HFFc6 (cell line): ENCODE data around the gene RASA3. TPM values are rescaled to one million over a fixed set of nuclear protein-coding genes. Genes with fewer than 3 reads are reported as not detected.

Experiments
- DNase-seq: peaks from one replicate; pipeline ENCODE4 v3.0.0-alpha.2; 2018
- H3K27ac Mint-ChIP-seq: 2 replicates; pipeline ENCODE4 v1.8.0; 2020; ENCODE audit warnings: mild to moderate bottlenecking, mixed read lengths
- H3K27me3 Mint-ChIP-seq: 2 replicates; pipeline ENCODE4 v1.8.0; 2021; ENCODE audit warnings: mild to moderate bottlenecking, moderate library complexity, mixed read lengths; ENCODE audit not compliant: insufficient read depth
- H3K36me3 Mint-ChIP-seq: 2 replicates; pipeline ENCODE4 v1.8.0; 2021; ENCODE audit warnings: low read depth, mixed read lengths
- H3K4me1 Mint-ChIP-seq: 2 replicates; pipeline ENCODE4 v1.8.0; 2020; ENCODE audit warnings: low read depth, mixed read lengths
- H3K4me3 Mint-ChIP-seq: 2 replicates; pipeline ENCODE4 v1.8.0; 2020; ENCODE audit warnings: mild to moderate bottlenecking, moderate library complexity, mixed read lengths
- H3K9me3 Mint-ChIP-seq: 2 replicates; pipeline ENCODE4 v1.8.0; 2020; ENCODE audit warnings: mild to moderate bottlenecking, mixed read lengths
- total RNA-seq, 6 experiments: library from RNA; stranded (reverse); fragmentation: NEBNext Ultra II Directional; extraction: Animal tissue kit (Norgen Biotek cat#: 25700); gene quantifications; 2 replicates in 1 of 6; 3 replicates in 5 of 6; pipeline ENCODE4 v1.2.3, GENCODE V29; 2021
- TF ChIP-seq, protein P1 (sequence below): fragments of 200-600 bp; sonication (generic); IDR thresholded peaks from 2 replicates; pipeline ENCODE4 v1.5.0; 2021; ENCODE audit warnings: antibody characterized with exemption, mild to moderate bottlenecking

RASA3 gene
- total RNA-seq, 6 experiments from 2014 or later, result 31.6 to 37.6 (median 33.1) TPM

DNA sequence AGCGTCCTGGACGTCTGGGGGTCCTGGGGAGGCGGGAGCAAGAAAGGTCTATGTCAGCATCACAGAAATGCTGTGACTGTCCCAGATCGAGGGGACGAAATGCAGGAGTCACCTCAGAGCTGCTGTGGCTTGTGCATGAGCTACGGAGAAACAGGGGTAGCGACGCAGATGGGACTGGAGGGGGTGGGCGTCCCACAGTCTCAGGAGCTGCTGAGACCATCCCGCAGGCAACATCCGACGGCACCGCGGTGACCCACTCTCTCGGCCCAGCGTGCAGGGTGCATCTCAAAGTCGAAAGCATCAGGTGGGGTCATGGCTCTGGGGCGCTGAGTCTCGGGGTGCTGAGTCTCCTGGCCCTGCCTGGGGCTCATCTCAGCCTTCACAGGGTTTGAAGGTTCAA, 121.2 kb downstream of the RASA3 start:
- TF ChIP-seq, protein P1, sequence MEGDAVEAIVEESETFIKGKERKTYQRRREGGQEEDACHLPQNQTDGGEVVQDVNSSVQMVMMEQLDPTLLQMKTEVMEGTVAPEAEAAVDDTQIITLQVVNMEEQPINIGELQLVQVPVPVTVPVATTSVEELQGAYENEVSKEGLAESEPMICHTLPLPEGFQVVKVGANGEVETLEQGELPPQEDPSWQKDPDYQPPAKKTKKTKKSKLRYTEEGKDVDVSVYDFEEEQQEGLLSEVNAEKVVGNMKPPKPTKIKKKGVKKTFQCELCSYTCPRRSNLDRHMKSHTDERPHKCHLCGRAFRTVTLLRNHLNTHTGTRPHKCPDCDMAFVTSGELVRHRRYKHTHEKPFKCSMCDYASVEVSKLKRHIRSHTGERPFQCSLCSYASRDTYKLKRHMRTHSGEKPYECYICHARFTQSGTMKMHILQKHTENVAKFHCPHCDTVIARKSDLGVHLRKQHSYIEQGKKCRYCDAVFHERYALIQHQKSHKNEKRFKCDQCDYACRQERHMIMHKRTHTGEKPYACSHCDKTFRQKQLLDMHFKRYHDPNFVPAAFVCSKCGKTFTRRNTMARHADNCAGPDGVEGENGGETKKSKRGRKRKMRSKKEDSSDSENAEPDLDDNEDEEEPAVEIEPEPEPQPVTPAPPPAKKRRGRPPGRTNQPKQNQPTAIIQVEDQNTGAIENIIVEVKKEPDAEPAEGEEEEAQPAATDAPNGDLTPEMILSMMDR, result no peak
- no peak for DNase-seq
- Mint-ChIP-seq H3K27ac (peak overlapping the region; percentile 25), H3K4me1 (peaks cover 10% of the 10 kb centered on the region), H3K4me3 (no peak overlapping the region), H3K27me3 (peaks cover 10% of the 10 kb centered on the region), H3K36me3 (peaks cover 16% of the 10 kb centered on the region), H3K9me3 (no peaks in the 10 kb centered on the region)

DNA sequence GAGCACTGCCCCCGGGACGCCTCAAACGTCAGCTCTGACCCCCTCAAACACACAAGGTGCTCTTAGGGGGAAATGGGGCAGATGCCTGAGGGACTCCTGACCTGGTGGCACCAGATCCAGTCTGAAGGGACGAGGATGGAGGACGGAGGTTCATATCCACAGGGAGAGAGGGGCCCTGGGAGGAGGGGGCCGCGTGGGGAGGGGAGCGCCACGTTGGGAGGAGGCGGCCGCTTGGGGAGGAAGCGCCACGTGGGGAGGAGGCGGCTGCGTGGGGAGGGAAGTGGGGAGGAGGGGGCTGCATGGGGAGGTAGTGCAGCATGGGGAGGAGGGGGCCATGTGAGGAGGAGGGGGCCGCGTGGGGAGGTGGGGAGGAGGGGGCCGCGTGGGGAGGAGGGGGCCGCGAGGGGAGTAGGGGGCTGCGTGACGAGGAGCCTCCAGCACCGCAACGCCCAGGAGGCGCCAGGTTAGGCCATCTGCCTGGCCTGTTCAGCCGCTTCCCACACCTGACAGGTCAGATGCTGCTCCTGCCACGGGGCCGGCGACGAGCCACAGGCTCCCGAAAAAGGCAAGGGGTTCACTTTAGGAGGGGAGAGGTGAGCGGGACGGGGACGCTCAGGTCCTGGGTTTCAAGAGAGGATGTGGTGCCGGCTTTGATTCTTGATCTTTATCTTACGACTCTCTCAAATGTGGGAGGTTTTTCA, 121.9 kb downstream of the RASA3 start:
- peaks cover 10% of the 10 kb centered on the region for H3K36me3 Mint-ChIP-seq
- TF ChIP-seq, protein P1, result no peak
- H3K27me3 Mint-ChIP-seq, result peaks cover 9% of the 10 kb centered on the region
- H3K4me3 Mint-ChIP-seq, result no peak overlapping the region
- H3K4me1 Mint-ChIP-seq, result peaks cover 3% of the 10 kb centered on the region
- no peaks in the 10 kb centered on the region for H3K9me3 Mint-ChIP-seq
- DNase-seq, result peak; percentile 21
- peak overlapping the region; percentile 25 for H3K27ac Mint-ChIP-seq

DNA sequence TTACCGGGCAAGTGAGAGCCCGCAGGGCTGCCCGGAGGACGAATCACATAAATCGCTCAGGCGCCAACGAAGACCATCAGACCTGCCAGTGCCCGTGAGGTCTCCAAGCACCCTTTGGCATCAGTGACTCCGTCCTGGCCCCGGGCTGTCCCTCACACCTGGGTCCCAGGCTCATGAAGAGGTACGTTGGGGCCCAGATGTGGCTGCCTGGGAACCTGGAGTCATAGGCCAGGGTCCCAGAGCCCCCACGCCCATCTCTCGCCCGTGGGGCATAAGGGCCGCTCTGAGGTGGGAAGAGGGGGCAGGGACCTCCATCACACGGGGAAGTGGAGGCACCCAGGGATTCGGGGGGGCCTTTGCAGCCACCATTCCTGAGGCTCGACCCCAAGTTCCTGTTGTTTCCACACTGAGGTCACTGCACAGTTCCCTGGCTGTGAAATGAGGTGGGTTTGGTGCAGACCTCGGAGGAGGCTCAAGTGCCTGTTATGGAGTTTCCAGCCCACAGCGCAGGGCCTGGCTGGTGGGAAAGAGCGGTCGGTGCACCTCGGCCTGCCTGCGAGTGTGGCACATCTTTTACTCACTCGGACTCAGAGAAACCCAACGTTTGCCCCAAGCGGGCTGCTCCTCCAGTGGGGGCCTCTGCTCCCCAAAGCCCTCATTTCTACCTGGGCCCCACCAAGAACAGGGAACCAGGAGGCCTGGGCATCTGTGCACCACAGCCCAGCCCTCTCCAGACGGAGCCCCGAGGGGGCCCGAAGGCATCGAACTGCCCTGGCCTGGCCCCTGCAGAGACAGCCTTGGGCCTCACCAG, 122.6 kb downstream of the RASA3 start:
- H3K4me1 Mint-ChIP-seq, result no peaks in the 10 kb centered on the region
- peaks cover 11% of the 10 kb centered on the region for H3K36me3 Mint-ChIP-seq
- TF ChIP-seq, protein P1, result no peak
- no peaks in the 10 kb centered on the region for H3K9me3 Mint-ChIP-seq
- DNase-seq, result no peak
- H3K4me3 Mint-ChIP-seq, result no peak overlapping the region
- peaks cover 7% of the 10 kb centered on the region; the same call in 1 of the 2 replicates for H3K27me3 Mint-ChIP-seq
- no peak overlapping the region for H3K27ac Mint-ChIP-seq

DNA sequence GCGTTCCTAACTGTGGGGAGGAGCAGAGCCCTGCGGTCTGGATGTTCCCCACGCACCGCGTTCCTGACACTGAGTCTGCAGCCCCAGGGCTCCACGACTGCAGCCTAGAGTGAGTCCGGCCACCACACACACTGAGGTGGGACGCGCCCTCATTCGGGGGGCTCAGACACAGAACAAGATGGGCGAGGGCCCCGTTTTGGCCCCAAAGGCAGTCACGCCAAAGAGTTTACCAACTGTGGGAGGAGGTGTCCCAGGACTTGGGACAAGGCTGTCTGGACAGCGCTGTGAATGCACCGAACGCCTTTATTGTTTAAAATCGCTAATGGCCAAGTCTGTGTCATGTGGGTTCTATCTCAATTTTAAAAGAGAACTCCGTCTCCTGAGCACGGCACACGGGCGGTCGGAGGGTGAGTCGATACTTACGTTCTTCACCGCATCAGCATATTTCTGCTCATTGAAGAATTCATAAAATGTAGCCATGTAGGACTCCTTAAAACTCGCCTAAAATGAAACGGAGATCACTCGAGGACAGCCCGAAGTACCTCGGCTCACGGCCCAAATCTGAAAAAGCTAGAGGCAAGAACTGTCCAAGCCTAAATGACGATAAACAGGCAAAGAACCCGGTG, 123.3 kb downstream of the RASA3 start:
- TF ChIP-seq, protein P1, result no peak
- Mint-ChIP-seq H3K36me3 (peaks cover 17% of the 10 kb centered on the region), H3K27ac (no peak overlapping the region), H3K27me3 (peaks cover 7% of the 10 kb centered on the region; the same call in 1 of the 2 replicates), H3K4me3 (no peak overlapping the region), H3K9me3 (no peaks in the 10 kb centered on the region), H3K4me1 (no peaks in the 10 kb centered on the region)
- DNase-seq, result no peak

DNA sequence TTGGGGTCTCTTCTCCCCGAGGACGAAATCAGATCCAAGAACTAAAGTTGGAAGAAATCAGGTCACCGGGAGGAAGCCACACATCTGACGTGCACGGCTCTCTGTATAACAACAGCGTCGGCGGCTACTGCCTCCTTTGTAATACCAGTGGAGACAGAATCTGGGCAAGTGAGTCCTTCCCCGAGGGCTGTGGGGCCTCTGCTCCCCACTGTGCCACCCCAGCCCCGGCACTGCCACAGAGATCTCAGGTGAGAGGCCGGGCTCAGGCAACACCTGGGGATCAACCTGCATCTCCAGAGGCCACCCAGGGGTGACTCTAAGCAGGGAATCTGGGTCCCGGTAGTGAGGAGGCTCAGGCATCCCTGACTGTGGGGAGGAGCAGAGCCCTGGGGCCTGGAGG, 124.9 kb downstream of the RASA3 start:
- no peak for DNase-seq
- Mint-ChIP-seq H3K27me3 (peaks cover 7% of the 10 kb centered on the region; the same call in 1 of the 2 replicates), H3K36me3 (peaks cover 17% of the 10 kb centered on the region), H3K4me3 (no peak overlapping the region), H3K9me3 (no peaks in the 10 kb centered on the region), H3K27ac (no peak overlapping the region), H3K4me1 (no peaks in the 10 kb centered on the region)
- TF ChIP-seq, protein P1, result no peak
